ENCODE measurements around the gene IKBKE. TPM values are rescaled to one million over a fixed set of nuclear protein-coding genes. Genes with fewer than 3 reads are reported as not detected.

The IKBKE gene
- polyA plus RNA-seq, 1 donor from 2014 or later, result not detected

- H3K9ac ChIP-seq (ENCODE audit: low read length), result no peak overlapping the region
- no peak overlapping the region for H2AFZ ChIP-seq (ENCODE audit: low read depth, low read length)
- peaks cover 36% of the 10 kb centered on the region for H3K27me3 ChIP-seq (ENCODE audit: insufficient read depth, low read depth, low read length)
- H3F3A ChIP-seq (ENCODE audit: insufficient read depth, low read length, poor library complexity, severe bottlenecking), result no peaks in the 10 kb centered on the region
- no peaks in the 10 kb centered on the region for H3K36me3 ChIP-seq (ENCODE audit: insufficient read depth, low read length)
- H3K79me2 ChIP-seq (replicated peaks; ENCODE audit: insufficient read depth, low read length), result no peaks in the 10 kb centered on the region
- no peak overlapping the region for H3K4me2 ChIP-seq (ENCODE audit: low read length)
- H3K4me3 ChIP-seq (ENCODE audit: low read length), result no peak overlapping the region
- no peaks in the 10 kb centered on the region for H3K9me2 ChIP-seq (ENCODE audit: insufficient read depth, low read length)
- no peak overlapping the region for H3K27ac ChIP-seq (ENCODE audit: low read length)
- TF ChIP-seq RAD21 (conservative IDR thresholded peaks at IDR 0.05) (no peak), REST (IDR thresholded peaks at IDR 0.05; ENCODE audit: borderline replicate concordance) (no peak), POLR2AphosphoS5 (IDR thresholded peaks at IDR 0.05) (no peak), EZH2 (IDR thresholded peaks at IDR 0.05; ENCODE audit: borderline replicate concordance, insufficient read depth, low read length, poor library complexity, severe bottlenecking) (no peak), TAF1 (IDR thresholded peaks at IDR 0.05; ENCODE audit: low read depth) (no peak), SMC3 (conservative IDR thresholded peaks at IDR 0.05; ENCODE audit: poor library complexity) (no peak), EP300 (conservative IDR thresholded peaks at IDR 0.05; ENCODE audit: poor library complexity, severe bottlenecking) (no peak), MXI1 (conservative IDR thresholded peaks at IDR 0.05; ENCODE audit: poor library complexity, severe bottlenecking) (no peak)
- TF ChIP-seq, protein P1, sequence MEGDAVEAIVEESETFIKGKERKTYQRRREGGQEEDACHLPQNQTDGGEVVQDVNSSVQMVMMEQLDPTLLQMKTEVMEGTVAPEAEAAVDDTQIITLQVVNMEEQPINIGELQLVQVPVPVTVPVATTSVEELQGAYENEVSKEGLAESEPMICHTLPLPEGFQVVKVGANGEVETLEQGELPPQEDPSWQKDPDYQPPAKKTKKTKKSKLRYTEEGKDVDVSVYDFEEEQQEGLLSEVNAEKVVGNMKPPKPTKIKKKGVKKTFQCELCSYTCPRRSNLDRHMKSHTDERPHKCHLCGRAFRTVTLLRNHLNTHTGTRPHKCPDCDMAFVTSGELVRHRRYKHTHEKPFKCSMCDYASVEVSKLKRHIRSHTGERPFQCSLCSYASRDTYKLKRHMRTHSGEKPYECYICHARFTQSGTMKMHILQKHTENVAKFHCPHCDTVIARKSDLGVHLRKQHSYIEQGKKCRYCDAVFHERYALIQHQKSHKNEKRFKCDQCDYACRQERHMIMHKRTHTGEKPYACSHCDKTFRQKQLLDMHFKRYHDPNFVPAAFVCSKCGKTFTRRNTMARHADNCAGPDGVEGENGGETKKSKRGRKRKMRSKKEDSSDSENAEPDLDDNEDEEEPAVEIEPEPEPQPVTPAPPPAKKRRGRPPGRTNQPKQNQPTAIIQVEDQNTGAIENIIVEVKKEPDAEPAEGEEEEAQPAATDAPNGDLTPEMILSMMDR (IDR thresholded peaks at IDR 0.05; ENCODE audit: poor library complexity, severe bottlenecking), result no peak
- no peaks in the 10 kb centered on the region for H4K20me1 ChIP-seq (ENCODE audit: insufficient read depth)
- H3K9me3 ChIP-seq (ENCODE audit: low read length), result no peaks in the 10 kb centered on the region
Observed at GRCh38 chr1:206502812-206503211, 32.5 kb downstream of the IKBKE start.

DNA sequence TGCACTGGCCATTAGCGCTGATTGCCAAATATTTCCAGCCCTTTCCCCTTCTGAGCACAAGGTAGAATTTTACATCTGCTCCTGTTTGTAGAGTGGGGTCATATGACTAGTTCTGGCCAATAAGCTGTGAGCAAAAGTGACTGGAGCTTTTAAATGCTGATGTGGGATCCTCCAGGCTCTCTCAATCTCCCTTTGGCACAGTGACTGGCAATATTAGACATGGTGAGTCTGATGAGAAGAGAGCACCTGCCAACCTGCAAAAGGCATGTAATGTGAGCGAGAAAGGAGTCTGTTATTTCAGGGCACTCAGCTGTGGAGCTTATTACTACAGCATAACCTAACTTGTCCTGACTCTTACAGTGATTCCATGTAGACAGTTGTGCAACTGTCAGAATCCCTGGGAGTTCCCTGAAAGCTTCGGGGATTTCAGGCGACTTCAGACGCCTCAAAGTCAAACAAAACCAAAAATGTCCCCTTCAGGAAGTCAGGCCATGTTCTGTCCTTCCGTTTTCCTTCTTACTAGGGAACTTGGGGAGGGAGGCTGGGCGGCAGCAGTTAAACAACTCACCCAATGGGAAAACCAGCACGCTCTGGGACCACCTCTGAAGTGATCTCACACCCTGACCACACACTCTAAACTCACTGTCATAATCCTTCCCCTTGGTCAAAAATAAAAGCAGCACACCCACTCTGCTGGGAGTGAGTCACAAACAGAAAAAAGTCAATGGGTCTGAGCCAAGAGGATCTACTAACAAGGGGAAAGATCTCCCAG is 33.5 kb downstream of the IKBKE start:
- Histone ChIP-seq H3K27me3 (ENCODE audit: insufficient read depth, low read depth, low read length) (peaks cover 45% of the 10 kb centered on the region), H3K27ac (ENCODE audit: low read length) (no peak overlapping the region), H3K9me2 (ENCODE audit: insufficient read depth, low read length) (no peaks in the 10 kb centered on the region), H3K4me2 (ENCODE audit: low read length) (no peak overlapping the region), H3K9ac (ENCODE audit: low read length) (no peak overlapping the region), H3F3A (ENCODE audit: insufficient read depth, low read length, poor library complexity, severe bottlenecking) (no peaks in the 10 kb centered on the region), H3K4me3 (ENCODE audit: low read length) (no peak overlapping the region), H3K79me2 (replicated peaks; ENCODE audit: insufficient read depth, low read length) (no peaks in the 10 kb centered on the region), H3K9me3 (ENCODE audit: low read length) (no peaks in the 10 kb centered on the region), H4K20me1 (ENCODE audit: insufficient read depth) (no peaks in the 10 kb centered on the region), H2AFZ (ENCODE audit: low read depth, low read length) (no peak overlapping the region), H3K36me3 (ENCODE audit: insufficient read depth, low read length) (no peaks in the 10 kb centered on the region)
- no peak for TF ChIP-seq RAD21 (conservative IDR thresholded peaks at IDR 0.05)
- TF ChIP-seq EP300 (conservative IDR thresholded peaks at IDR 0.05; ENCODE audit: poor library complexity, severe bottlenecking), result no peak
- TF ChIP-seq EZH2 (IDR thresholded peaks at IDR 0.05; ENCODE audit: borderline replicate concordance, insufficient read depth, low read length, poor library complexity, severe bottlenecking), result no peak
- TF ChIP-seq, protein P1 (IDR thresholded peaks at IDR 0.05; ENCODE audit: poor library complexity, severe bottlenecking), result no peak
- no peak for TF ChIP-seq TAF1 (IDR thresholded peaks at IDR 0.05; ENCODE audit: low read depth)
- TF ChIP-seq REST (IDR thresholded peaks at IDR 0.05; ENCODE audit: borderline replicate concordance), result no peak
- TF ChIP-seq MXI1 (conservative IDR thresholded peaks at IDR 0.05; ENCODE audit: poor library complexity, severe bottlenecking), result no peak
- TF ChIP-seq SMC3 (conservative IDR thresholded peaks at IDR 0.05; ENCODE audit: poor library complexity), result no peak
- no peak for TF ChIP-seq POLR2AphosphoS5 (IDR thresholded peaks at IDR 0.05)
